Neural cell (in vitro differentiated cells): ENCODE data around the gene ASTL. TPM values are rescaled to one million over a fixed set of nuclear protein-coding genes. Genes with fewer than 3 reads are reported as not detected.

Source experiments
- H2AFZ ChIP-seq: fragments of 200-600, 300-800 bp; sonication (generic), shearing (Covaris generic); 2 replicates; pipeline ENCODE4 v1.6.0; 2014; ENCODE audit warnings: low read depth, mild to moderate bottlenecking, antibody characterized with exemption, low read length, moderate library complexity
- H3F3A ChIP-seq: fragments of 200-600 bp; shearing (Covaris generic); 2 replicates; pipeline ENCODE4 v1.6.1; 2016; ENCODE audit warnings: mild to moderate bottlenecking, moderate library complexity, mixed read lengths, antibody characterized with exemption, low read length; ENCODE audit not compliant: insufficient read depth, poor library complexity, severe bottlenecking
- H3K27ac ChIP-seq: fragments of 200-600, 300-800 bp; sonication (generic), shearing (Covaris generic); 2 replicates; pipeline ENCODE4 v1.5.1; 2014; ENCODE audit warnings: mild to moderate bottlenecking, low read length, moderate library complexity
- H3K27me3 ChIP-seq: fragments of 300-800, 200-600 bp; sonication (generic), shearing (Covaris generic); 2 replicates; pipeline ENCODE4 v1.6.0; 2014; ENCODE audit warnings: mild to moderate bottlenecking, low read depth, low read length, moderate library complexity; ENCODE audit not compliant: insufficient read depth
- H3K36me3 ChIP-seq: fragments of 300-800, 200-600 bp; sonication (generic), shearing (Covaris generic); 2 replicates; pipeline ENCODE4 v1.5.1; 2014; ENCODE audit warnings: mild to moderate bottlenecking, antibody characterized with exemption, low read length, moderate library complexity; ENCODE audit not compliant: insufficient read depth
- H3K4me2 ChIP-seq: fragments of 300-800, 200-600 bp; sonication (generic), shearing (Covaris generic); 2 replicates; pipeline ENCODE4 v1.6.0; 2014; ENCODE audit warnings: mild to moderate bottlenecking, low read length
- H3K4me3 ChIP-seq: fragments of 300-800, 200-600 bp; sonication (generic), shearing (Covaris generic); 2 replicates; pipeline ENCODE4 v1.5.1; 2014; ENCODE audit warnings: mild to moderate bottlenecking, low read length, moderate library complexity
- H3K79me2 ChIP-seq: fragments of 200-600 bp; shearing (Covaris generic); replicated peaks from 2 replicates; pipeline ENCODE4 v1.6.0; 2014; ENCODE audit warnings: mild to moderate bottlenecking, low read length, moderate library complexity; ENCODE audit not compliant: insufficient read depth
- H3K9ac ChIP-seq: fragments of 300-800, 200-600 bp; sonication (generic), shearing (Covaris generic); 2 replicates; pipeline ENCODE4 v1.6.1; 2016; ENCODE audit warnings: mild to moderate bottlenecking, low read length, mixed read lengths
- H3K9me2 ChIP-seq: fragments of 200-600 bp; shearing (Covaris generic); 2 replicates; pipeline ENCODE4 v1.6.1; 2016; ENCODE audit warnings: mild to moderate bottlenecking, low read length, mixed read lengths; ENCODE audit not compliant: insufficient read depth
- H3K9me3 ChIP-seq: fragments of 200-600, 300-800 bp; sonication (generic), shearing (Covaris generic); 2 replicates; pipeline ENCODE4 v1.6.1; 2016; ENCODE audit warnings: mild to moderate bottlenecking, mixed run types, low read length, moderate library complexity, mixed read lengths
- H4K20me1 ChIP-seq: fragments of 200-600 bp; shearing (Covaris generic); 2 replicates; pipeline ENCODE4 v1.6.1; 2016; ENCODE audit warnings: mild to moderate bottlenecking, mixed run types; ENCODE audit not compliant: insufficient read depth
- EP300 ChIP-seq: fragments of 450-650 bp; conservative IDR thresholded peaks from 2 replicates; pipeline ENCODE4 v1.6.1; 2014; ENCODE audit warnings: antibody characterized with exemption, mild to moderate bottlenecking, moderate library complexity; ENCODE audit not compliant: poor library complexity, severe bottlenecking
- EZH2 ChIP-seq: fragments of 200-600, 300-800 bp; shearing (Covaris generic), sonication (generic); IDR thresholded peaks from 2 replicates; pipeline ENCODE4 v1.6.1; 2014; ENCODE audit warnings: antibody characterized with exemption, low read length, borderline replicate concordance, mild to moderate bottlenecking; ENCODE audit not compliant: insufficient read depth, poor library complexity, severe bottlenecking
- MXI1 ChIP-seq: fragments of 450-650 bp; conservative IDR thresholded peaks from 2 replicates; pipeline ENCODE4 v1.6.1; 2014; ENCODE audit warnings: antibody characterized with exemption, mild to moderate bottlenecking; ENCODE audit not compliant: poor library complexity, severe bottlenecking
- POLR2AphosphoS5 ChIP-seq: IDR thresholded peaks from 2 replicates; pipeline ENCODE4 v1.6.1; 2012
- RAD21 ChIP-seq: fragments of 450-650 bp; conservative IDR thresholded peaks from 2 replicates; pipeline ENCODE4 v1.6.1; 2014; ENCODE audit warnings: antibody characterized with exemption, mild to moderate bottlenecking, moderate library complexity
- REST ChIP-seq: IDR thresholded peaks from 2 replicates; pipeline ENCODE4 v1.6.1; 2012; ENCODE audit warnings: borderline replicate concordance
- SMC3 ChIP-seq: fragments of 450-650 bp; conservative IDR thresholded peaks from 2 replicates; pipeline ENCODE4 v1.6.1; 2014; ENCODE audit warnings: antibody characterized with exemption, mild to moderate bottlenecking, moderate library complexity; ENCODE audit not compliant: poor library complexity
- TAF1 ChIP-seq: IDR thresholded peaks from 2 replicates; pipeline ENCODE4 v1.6.1; 2012; ENCODE audit warnings: low read depth
- polyA plus RNA-seq: library from polyadenylated mRNA; depleted of rRNA; stranded (reverse); fragments of >200 nt; gene quantifications from 2 replicates; pipeline ENCODE4 v1.2.3, GENCODE V29; 2014
- TF ChIP-seq, protein P1 (sequence below): fragments of 450-650 bp; IDR thresholded peaks from 2 replicates; pipeline ENCODE4 v1.5.1; 2014; ENCODE audit warnings: antibody characterized with exemption, mild to moderate bottlenecking, moderate library complexity; ENCODE audit not compliant: poor library complexity, severe bottlenecking

Gene ASTL
- polyA plus RNA-seq, 1 donor from 2014 or later = not detected

- H3K9me3 ChIP-seq = peaks cover 6% of the 10 kb centered on the region
- H3K27me3 ChIP-seq = no peaks in the 10 kb centered on the region
- no peaks in the 10 kb centered on the region for H3K9me2 ChIP-seq
- H3K9ac ChIP-seq = no peak overlapping the region
- no peak overlapping the region for H2AFZ ChIP-seq
- no peaks in the 10 kb centered on the region for H4K20me1 ChIP-seq
- H3K27ac ChIP-seq = no peak overlapping the region
- no peak overlapping the region for H3K4me2 ChIP-seq
- no peak overlapping the region for H3K4me3 ChIP-seq
- no peaks in the 10 kb centered on the region for H3F3A ChIP-seq
- H3K36me3 ChIP-seq = no peaks in the 10 kb centered on the region
- TF ChIP-seq REST (no peak), TAF1 (no peak), EP300 (no peak), POLR2AphosphoS5 (no peak), RAD21 (no peak), MXI1 (no peak), SMC3 (no peak), EZH2 (no peak)
- TF ChIP-seq, protein P1, sequence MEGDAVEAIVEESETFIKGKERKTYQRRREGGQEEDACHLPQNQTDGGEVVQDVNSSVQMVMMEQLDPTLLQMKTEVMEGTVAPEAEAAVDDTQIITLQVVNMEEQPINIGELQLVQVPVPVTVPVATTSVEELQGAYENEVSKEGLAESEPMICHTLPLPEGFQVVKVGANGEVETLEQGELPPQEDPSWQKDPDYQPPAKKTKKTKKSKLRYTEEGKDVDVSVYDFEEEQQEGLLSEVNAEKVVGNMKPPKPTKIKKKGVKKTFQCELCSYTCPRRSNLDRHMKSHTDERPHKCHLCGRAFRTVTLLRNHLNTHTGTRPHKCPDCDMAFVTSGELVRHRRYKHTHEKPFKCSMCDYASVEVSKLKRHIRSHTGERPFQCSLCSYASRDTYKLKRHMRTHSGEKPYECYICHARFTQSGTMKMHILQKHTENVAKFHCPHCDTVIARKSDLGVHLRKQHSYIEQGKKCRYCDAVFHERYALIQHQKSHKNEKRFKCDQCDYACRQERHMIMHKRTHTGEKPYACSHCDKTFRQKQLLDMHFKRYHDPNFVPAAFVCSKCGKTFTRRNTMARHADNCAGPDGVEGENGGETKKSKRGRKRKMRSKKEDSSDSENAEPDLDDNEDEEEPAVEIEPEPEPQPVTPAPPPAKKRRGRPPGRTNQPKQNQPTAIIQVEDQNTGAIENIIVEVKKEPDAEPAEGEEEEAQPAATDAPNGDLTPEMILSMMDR = no peak
- no peaks in the 10 kb centered on the region for H3K79me2 ChIP-seq
Measured at GRCh38 chr2:96075199-96075771, 63.0 kb downstream of the ASTL start.

DNA sequence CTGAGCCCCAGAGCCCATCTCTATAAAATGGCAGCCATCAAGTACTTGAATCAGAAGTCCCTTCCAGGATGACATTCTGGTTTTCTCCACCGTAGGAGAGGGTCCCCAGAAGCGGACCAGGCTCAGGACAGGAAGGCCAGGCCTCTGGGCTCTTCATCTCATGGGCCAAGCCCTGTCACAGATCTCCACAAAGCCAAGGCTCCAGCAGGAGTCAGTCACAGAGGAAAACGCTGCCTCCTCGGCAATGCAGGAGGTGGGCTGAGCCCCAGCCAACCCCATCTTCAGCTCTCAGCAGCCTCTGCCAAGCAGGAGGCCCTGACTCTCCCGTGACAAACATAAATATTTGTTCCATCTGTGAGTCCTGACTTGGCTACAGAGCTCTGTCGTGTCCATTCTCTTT lies 64.1 kb downstream of the ASTL start:
- TF ChIP-seq EZH2 (no peak), SMC3 (no peak), EP300 (no peak)
- TF ChIP-seq, protein P1 = no peak

More for the DNA sequence above, 64.1 kb downstream of the ASTL start:
- H3K79me2 ChIP-seq = no peaks in the 10 kb centered on the region
- no peaks in the 10 kb centered on the region for H3K27me3 ChIP-seq
- no peak overlapping the region for H3K9ac ChIP-seq
- no peak overlapping the region for H3K4me3 ChIP-seq
- H3K4me2 ChIP-seq = no peak overlapping the region
- no peaks in the 10 kb centered on the region for H3K36me3 ChIP-seq
- no peak overlapping the region for H3K27ac ChIP-seq
- peaks cover 6% of the 10 kb centered on the region for H3K9me3 ChIP-seq
- H2AFZ ChIP-seq = no peak overlapping the region
- no peaks in the 10 kb centered on the region for H4K20me1 ChIP-seq
- H3F3A ChIP-seq = no peaks in the 10 kb centered on the region
- H3K9me2 ChIP-seq = no peaks in the 10 kb centered on the region
